Heart left ventricle (tissue), 16 donors: ENCODE data around the gene C16orf92. TPM values are rescaled to one million over a fixed set of nuclear protein-coding genes. Genes with fewer than 3 reads are reported as not detected.
"Not testable (repeated sequence)": the region's sequence is repeated elsewhere in the genome, so short reads cannot be mapped to it uniquely, and the experiment has no call there.

Source experiments
- ATAC-seq, 4 donors: fragments of 200-7000 bp; cut with Tn5 transposase; one replicate each; pipeline ENCODE4 v1.9.1; 2020 to 2022; ENCODE audit warnings: moderate library complexity in 4 of 4, mild to moderate bottlenecking in 3 of 4, moderate number of reproducible peaks in 1 of 4
- DNase-seq, 5 donors: peaks; one replicate each; pipeline ENCODE4 v3.0.0-alpha.2; 2020
- H3K27ac ChIP-seq, 12 donors: fragments of 200-600 bp; sonication (generic) in 4 of 12; one replicate each; pipeline versions ENCODE4 v1.5.0 to v1.8.0; 2016 to 2022; ENCODE audit warnings: mild to moderate bottlenecking in 2 of 12
- H3K27me3 ChIP-seq, 9 donors: fragments of 200-600 bp; sonication (generic) in 2 of 9; one replicate each; pipeline versions ENCODE4 v1.5.1 to v1.8.0; 2016 to 2022; ENCODE audit warnings: mild to moderate bottlenecking in 3 of 9
- H3K36me3 ChIP-seq, 9 donors: fragments of 200-600 bp; sonication (generic) in 2 of 9; one replicate each; pipeline versions ENCODE4 v1.5.0 to v1.8.0; 2018 to 2022; ENCODE audit warnings: mild to moderate bottlenecking in 2 of 9
- H3K4me1 ChIP-seq, 12 donors: fragments of 200-600 bp; sonication (generic) in 4 of 12; one replicate each; pipeline versions ENCODE4 v1.5.0 to v1.8.0; 2016 to 2022; ENCODE audit warnings: mild to moderate bottlenecking in 3 of 12
- H3K4me3 ChIP-seq, 12 donors: fragments of 200-600 bp; sonication (generic) in 4 of 12; one replicate each; pipeline versions ENCODE4 v1.5.0 to v1.8.0; 2017 to 2022; ENCODE audit warnings: mild to moderate bottlenecking in 9 of 12, moderate library complexity in 4 of 12
- H3K9me3 ChIP-seq, 12 donors: fragments of 200-600 bp; sonication (generic) in 4 of 12; one replicate each; pipeline versions ENCODE4 v1.5.0 to v1.8.0; 2016 to 2022; ENCODE audit warnings: mild to moderate bottlenecking in 1 of 12
- POLR2A ChIP-seq, 2 donors: fragments of 450-650 bp; IDR thresholded peaks; one replicate each; pipeline ENCODE4 v1.6.1; 2017; ENCODE audit warnings: antibody characterized with exemption in 2 of 2, mild to moderate bottlenecking in 2 of 2, moderate library complexity in 2 of 2
- WGBS, 4 donors: extraction: QIAGEN DNeasy Blood & Tissue Kit in 2 of 4; methylation state at CpG; one replicate each; pipeline versions ENCODE4 v1.1.5 to v1.1.7; 2013 to 2018; 5-methylcytosine and 5-hydroxymethylcytosine counted together
- intact Hi-C, 10 donors: fragments of 100-400 bp; cut with DNase I; formaldehyde crosslinking; loops; one replicate each; pipeline versions ENCODE4 v1.11.1 to v1.14.2; 2022
- polyA plus RNA-seq, 2 donors: library from polyadenylated mRNA; stranded (reverse); fragments of 200-250 nt; gene quantifications; one replicate each; pipeline ENCODE4 v1.2.3, GENCODE V29; 2013
- total RNA-seq, 9 donors: library from RNA; depleted of rRNA in 2 of 9; stranded (reverse); fragments of >200 nt in 2 of 9; fragmentation: NEBNext Ultra II Directional in 3 of 9; extraction: Animal tissue kit (Norgen Biotek cat#: 25700) in 3 of 9; gene quantifications; one replicate each; pipeline versions ENCODE4 v1.1.0 to v1.2.4, GENCODE V29; 2016 to 2023
- TF ChIP-seq, protein P1 (sequence below), 12 donors: fragments of 200-600 bp; sonication (generic) in 4 of 12; IDR thresholded peaks; one replicate each; pipeline versions ENCODE4 v1.5.0 to v1.8.0; 2018 to 2022; ENCODE audit warnings: antibody characterized with exemption in 12 of 12, mild to moderate bottlenecking in 5 of 12
- donor health status: ischemic (EF 13 %, LVEDD 7.1; RV severe dilation, severe dysfunction).
- donor health status: healthy with polysubstance abuse.
- donor health status: DM: no; HTN: yes; CAD: no.
- donor health status: DM: no; HTN: no; CAD: no.
- donor health status: ischemic (EF 25% LVEDD 6.9; RV normal size, moderate dysfunction).
- donor health status: ischemic (EF 25% LVEDD 5.7; RV mildly dilated, moderate dysfunction).
- donor health status: healthy.
- donor health status: DM: yes; HTN: yes; CAD: no.
- donor health status: ischemic (EF 35%, LVEDD 5.7; RV mildly dilated, moderate dysfunction).
- donor health status: nonischemic (EF 11% LVEDD 7.7; RV severe dilation, severe dysfunction).
- donor health status: DM: yes; HTN: yes; CAD: no.
- donor health status: PGD.
- donor health status: ischemic (EF 29% LVEDD 5.4; RV normal size, mild dysfunction).
- donor health status: nonischemic (EF 23%, LVEDD 6.1; RV moderate dilation, normal function).

C16orf92 gene
- total and polyA plus RNA-seq, 11 donors: not detected

- peaks cover 25 to 86% (median 67%) of the 10 kb centered on the region in 9 donors for H3K27me3 ChIP-seq
- peak in 1 of 4 donors; percentile 29 for ATAC-seq
- no peak for TF ChIP-seq POLR2A (IDR thresholded peaks at IDR 0.05)
- TF ChIP-seq, protein P1, sequence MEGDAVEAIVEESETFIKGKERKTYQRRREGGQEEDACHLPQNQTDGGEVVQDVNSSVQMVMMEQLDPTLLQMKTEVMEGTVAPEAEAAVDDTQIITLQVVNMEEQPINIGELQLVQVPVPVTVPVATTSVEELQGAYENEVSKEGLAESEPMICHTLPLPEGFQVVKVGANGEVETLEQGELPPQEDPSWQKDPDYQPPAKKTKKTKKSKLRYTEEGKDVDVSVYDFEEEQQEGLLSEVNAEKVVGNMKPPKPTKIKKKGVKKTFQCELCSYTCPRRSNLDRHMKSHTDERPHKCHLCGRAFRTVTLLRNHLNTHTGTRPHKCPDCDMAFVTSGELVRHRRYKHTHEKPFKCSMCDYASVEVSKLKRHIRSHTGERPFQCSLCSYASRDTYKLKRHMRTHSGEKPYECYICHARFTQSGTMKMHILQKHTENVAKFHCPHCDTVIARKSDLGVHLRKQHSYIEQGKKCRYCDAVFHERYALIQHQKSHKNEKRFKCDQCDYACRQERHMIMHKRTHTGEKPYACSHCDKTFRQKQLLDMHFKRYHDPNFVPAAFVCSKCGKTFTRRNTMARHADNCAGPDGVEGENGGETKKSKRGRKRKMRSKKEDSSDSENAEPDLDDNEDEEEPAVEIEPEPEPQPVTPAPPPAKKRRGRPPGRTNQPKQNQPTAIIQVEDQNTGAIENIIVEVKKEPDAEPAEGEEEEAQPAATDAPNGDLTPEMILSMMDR (IDR thresholded peaks at IDR 0.05): peak; percentile 38 to 63 (median 54)
- H3K4me3 ChIP-seq: no peak overlapping the region
- intact Hi-C loops: loop anchor here in 1 of 10 donors (10.0 kb wide), 1 partner anchor 63 kb away; the partner anchor contains the start of genes TBX6 and YPEL3
- no peak overlapping the region for H3K27ac ChIP-seq
- no peaks in the 10 kb centered on the region for H3K36me3 ChIP-seq
- H3K4me1 ChIP-seq: peaks cover 0 to 11% (median 0%) of the 10 kb centered on the region in 12 donors
- no peaks in the 10 kb centered on the region for H3K9me3 ChIP-seq
- DNase-seq: no peak
- 19 to 31% (median 26%) methylated on average over 11 to 12 of the region's 12 CpGs for WGBS, 4 donors
Measured at GRCh38 chr16:30032083-30032819, 9.3 kb downstream of the C16orf92 start.

- WGBS, 4 donors: 76 to 85% (median 78%) methylated on average over 7 of the region's 7 CpGs
- Histone ChIP-seq H3K27me3 (peaks cover 25 to 82% (median 65%) of the 10 kb centered on the region in 9 donors), H3K4me3 (no peak overlapping the region), H3K36me3 (no peaks in the 10 kb centered on the region), H3K27ac (no peak overlapping the region), H3K4me1 (peaks cover 0 to 11% (median 0%) of the 10 kb centered on the region in 12 donors), H3K9me3 (no peaks in the 10 kb centered on the region)
- ATAC-seq (no peak), DNase-seq (no peak)
- no peak for TF ChIP-seq POLR2A (IDR thresholded peaks at IDR 0.05)
- TF ChIP-seq, protein P1 (IDR thresholded peaks at IDR 0.05): no peak
- intact Hi-C loops: loop anchor here in 1 of 10 donors (10.0 kb wide), 1 partner anchor 62 kb away; the partner anchor contains the start of genes TBX6 and YPEL3
Measured at GRCh38 chr16:30033270-30033669, 10.3 kb downstream of the C16orf92 start.

- Histone ChIP-seq H3K4me3 (no peak overlapping the region), H3K27ac (no peak overlapping the region), H3K4me1 (no peaks in the 10 kb centered on the region), H3K9me3 (no peaks in the 10 kb centered on the region), H3K36me3 (no peaks in the 10 kb centered on the region), H3K27me3 (peaks cover 0 to 15% (median 4%) of the 10 kb centered on the region in 9 donors)
- TF ChIP-seq, protein P1 (IDR thresholded peaks at IDR 0.05): no peak
- no peak for TF ChIP-seq POLR2A (IDR thresholded peaks at IDR 0.05)
- 70 to 85% (median 73%) methylated on average over 5 of the region's 5 CpGs for WGBS, 4 donors
- no peak for ATAC-seq
- intact Hi-C loops: no loop called here
- no peak for DNase-seq
Measured at GRCh38 chr16:30040221-30040620, 17.2 kb downstream of the C16orf92 start.

- H3K4me3 ChIP-seq, H3K36me3 ChIP-seq, intact Hi-C loops, H3K27ac ChIP-seq, H3K4me1 ChIP-seq, ATAC-seq, DNase-seq, H3K9me3 ChIP-seq: not testable (repeated sequence)
- peaks cover 0 to 11% (median 0%) of the 10 kb centered on the region in 9 donors for H3K27me3 ChIP-seq
- 84 to 88% (median 86%) methylated on average over 5 of the region's 5 CpGs for WGBS, 4 donors
Measured at GRCh38 chr16:30040690-30041089, 17.7 kb downstream of the C16orf92 start.
